IPS-18a (cell line): ENCODE measurements around the gene PDCD1.

Experiments
- H3K27ac ChIP-seq: one replicate; pipeline ENCODE4 v1.5.1; 2013; ENCODE audit warnings: low read length
- H3K27me3 ChIP-seq: one replicate; pipeline ENCODE4 v1.6.1; 2013; ENCODE audit warnings: mild to moderate bottlenecking, low read length; ENCODE audit not compliant: control insufficient read depth, insufficient read depth
- H3K36me3 ChIP-seq: one replicate; pipeline ENCODE4 v1.6.1; 2013; ENCODE audit warnings: low read depth, low read length; ENCODE audit not compliant: control insufficient read depth
- H3K4me1 ChIP-seq: one replicate; pipeline ENCODE4 v1.6.1; 2013; ENCODE audit warnings: low read depth, low read length; ENCODE audit not compliant: control insufficient read depth
- H3K4me3 ChIP-seq: one replicate; pipeline ENCODE4 v1.5.1; 2013; ENCODE audit warnings: low read length
- H3K9ac ChIP-seq: one replicate; pipeline ENCODE4 v1.6.1; 2013; ENCODE audit warnings: mild to moderate bottlenecking, low read length, moderate library complexity
- H3K9me3 ChIP-seq: one replicate; pipeline ENCODE4 v1.6.1; 2013; ENCODE audit warnings: low read depth, low read length; ENCODE audit not compliant: control insufficient read depth

Gene PDCD1

DNA sequence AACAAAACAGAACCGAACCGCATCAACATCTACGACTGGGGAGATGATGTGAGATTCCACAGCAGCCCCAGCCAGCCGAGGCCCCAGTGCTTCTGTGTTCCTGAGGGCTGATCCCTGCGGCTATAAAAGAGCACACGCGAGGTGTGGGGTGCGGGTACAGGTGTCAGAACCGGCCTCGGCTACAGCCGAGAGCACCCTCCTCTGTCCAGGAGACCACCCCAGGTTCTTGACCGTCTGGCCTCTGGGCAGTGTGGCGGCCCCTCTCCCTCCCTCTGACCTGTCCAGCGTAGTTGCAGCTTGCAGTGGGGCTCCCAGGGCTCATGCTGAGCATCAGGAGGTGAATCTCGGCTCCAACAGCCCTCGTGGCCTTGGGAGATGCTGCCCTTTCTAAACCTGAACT is 34.6 kb upstream of the PDCD1 start:
- Histone ChIP-seq H3K27ac (no peak overlapping the region), H3K9me3 (no peaks in the 10 kb centered on the region), H3K9ac (no peak overlapping the region), H3K27me3 (no peaks in the 10 kb centered on the region), H3K36me3 (no peaks in the 10 kb centered on the region), H3K4me1 (peaks cover 8% of the 10 kb centered on the region), H3K4me3 (no peak overlapping the region)

DNA sequence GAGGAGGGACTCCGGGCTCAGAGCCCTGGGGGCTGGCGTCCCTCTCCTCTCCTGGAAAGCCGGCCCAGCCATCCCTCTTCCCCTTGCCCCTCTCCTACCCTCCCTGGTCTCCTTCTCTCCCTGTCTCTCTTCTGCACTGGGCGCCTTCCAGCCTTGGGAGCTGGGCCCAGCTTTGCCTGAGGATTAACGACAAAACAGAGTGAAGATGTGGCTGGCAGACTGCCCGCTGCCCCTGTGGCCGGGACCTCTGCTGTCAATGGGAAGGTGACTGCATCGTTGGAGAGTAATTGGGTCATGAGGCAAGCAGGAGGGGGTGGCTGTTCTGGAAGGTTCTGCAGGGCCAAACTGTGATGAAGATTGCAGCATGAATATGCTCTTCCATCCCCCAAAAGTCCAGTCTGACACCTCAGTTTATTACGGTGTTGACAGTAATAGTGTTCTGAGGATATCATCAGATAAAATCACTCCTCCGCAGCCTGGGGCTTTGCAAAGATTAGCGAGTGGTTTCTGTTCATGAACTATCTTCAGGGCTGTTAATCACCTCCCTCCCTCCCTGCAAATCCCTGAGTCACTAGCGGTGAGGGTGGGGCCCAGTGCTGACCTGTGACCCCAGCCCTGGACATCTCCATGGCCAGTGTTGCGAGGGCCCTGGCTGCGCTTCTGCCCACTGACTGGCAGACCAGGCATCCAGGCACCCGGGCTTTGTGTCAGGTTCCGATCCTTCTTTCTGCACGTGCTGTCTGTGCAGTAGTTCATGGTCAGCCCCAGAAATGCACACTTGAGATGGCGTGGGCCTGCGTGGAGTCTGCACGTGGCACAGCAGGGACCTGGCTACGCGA is 33.8 kb upstream of the PDCD1 start:
- no peak overlapping the region for H3K27ac ChIP-seq
- H3K4me3 ChIP-seq, result no peak overlapping the region

DNA sequence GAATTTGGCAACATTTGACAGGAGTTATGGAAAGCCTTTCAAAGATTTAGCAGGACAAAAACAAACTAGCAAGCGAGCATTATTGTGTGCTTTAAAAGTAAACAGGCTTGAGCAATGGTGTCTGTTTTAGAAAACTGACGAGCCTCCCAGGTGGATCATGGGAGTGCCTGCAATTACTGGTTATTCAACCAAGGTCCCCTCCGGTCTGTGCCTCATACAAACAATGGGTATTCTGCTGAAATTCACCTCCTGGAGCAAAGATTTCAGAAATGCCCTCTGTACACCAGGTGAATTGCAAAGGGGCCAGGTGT is 33.2 kb upstream of the PDCD1 start:
- Histone ChIP-seq H3K4me1 (peaks cover 11% of the 10 kb centered on the region), H3K4me3 (no peak overlapping the region), H3K9ac (no peak overlapping the region), H3K27ac (no peak overlapping the region), H3K9me3 (no peaks in the 10 kb centered on the region), H3K36me3 (no peaks in the 10 kb centered on the region), H3K27me3 (no peaks in the 10 kb centered on the region)

More for the DNA sequence above, 33.8 kb upstream of the PDCD1 start:
- peaks cover 8% of the 10 kb centered on the region for H3K4me1 ChIP-seq
- H3K9me3 ChIP-seq, result no peaks in the 10 kb centered on the region
- no peaks in the 10 kb centered on the region for H3K27me3 ChIP-seq
- no peak overlapping the region for H3K9ac ChIP-seq
- no peaks in the 10 kb centered on the region for H3K36me3 ChIP-seq

DNA sequence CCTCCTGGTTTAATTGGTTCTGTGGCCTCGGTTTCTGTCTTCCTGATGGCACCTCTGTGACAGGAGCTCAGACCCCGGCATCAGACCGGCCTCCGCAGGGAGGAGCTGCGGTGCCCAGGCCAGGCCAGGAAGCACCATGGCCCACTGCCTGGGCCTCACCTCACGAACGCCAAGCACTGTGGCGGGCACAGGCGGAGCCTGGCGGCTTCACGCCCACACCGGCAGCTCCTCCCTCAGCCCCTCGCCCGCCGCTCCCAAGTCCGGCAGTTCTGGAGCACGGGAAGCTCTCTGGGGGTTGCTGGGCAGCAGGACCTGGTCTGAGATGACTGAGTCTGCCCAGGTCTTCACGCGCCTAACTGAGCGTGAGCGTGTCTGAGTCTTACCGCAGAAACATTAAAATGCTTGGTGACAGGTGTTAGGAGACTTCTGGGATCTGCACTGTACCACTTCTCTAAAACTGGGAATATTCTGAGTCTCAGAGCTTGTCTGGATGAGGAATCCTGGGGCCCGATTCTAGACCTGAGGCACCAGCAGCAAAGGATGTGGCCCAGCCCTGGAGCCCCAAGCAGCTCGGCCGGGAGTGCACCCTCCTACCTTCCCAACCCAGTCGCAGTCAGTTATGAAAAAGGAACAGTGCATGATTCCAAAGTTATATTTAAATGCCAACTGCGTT is 32.8 kb upstream of the PDCD1 start:
- Histone ChIP-seq H3K36me3 (no peaks in the 10 kb centered on the region), H3K9me3 (no peaks in the 10 kb centered on the region), H3K27ac (no peak overlapping the region), H3K4me3 (no peak overlapping the region), H3K9ac (no peak overlapping the region), H3K27me3 (no peaks in the 10 kb centered on the region), H3K4me1 (peaks cover 11% of the 10 kb centered on the region)

DNA sequence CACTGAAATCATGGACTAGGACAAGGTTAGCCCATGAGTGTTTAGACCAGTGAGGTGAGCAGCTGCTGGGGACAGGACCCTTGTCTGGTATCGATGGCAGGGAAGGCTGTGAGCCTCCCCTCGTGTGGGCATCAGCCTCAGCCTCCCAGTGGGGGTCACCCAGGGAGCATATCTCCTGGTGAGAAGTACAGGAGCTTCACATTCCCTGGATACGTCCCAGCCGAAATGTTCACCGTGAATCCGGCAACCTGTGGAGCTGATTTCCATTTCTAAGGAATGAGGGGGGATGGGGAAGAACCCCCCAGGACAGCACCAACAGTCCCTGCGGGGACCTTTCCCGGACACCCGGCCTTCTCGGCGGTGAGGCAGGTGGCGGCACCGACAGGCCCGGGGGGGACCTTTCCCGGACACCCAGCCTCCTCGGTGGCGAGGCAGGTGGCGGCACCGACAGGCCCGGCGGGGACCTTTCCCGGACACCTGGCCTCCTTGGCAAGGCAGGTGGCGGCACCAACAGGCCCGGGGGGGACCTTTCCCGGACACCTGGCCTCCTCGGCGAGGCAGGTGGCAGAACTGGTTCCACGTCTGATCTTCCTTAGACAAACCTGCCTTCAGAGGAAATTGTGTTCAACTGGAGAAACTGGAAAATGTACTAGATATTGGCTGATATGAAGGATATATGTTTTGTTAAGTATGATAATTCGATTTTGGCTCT is 32.0 kb upstream of the PDCD1 start:
- peak overlapping the region; percentile 13 for H3K4me3 ChIP-seq
- peaks cover 11% of the 10 kb centered on the region for H3K4me1 ChIP-seq
- no peaks in the 10 kb centered on the region for H3K27me3 ChIP-seq
- no peak overlapping the region for H3K9ac ChIP-seq
- H3K27ac ChIP-seq, result no peak overlapping the region
- no peaks in the 10 kb centered on the region for H3K36me3 ChIP-seq
- no peaks in the 10 kb centered on the region for H3K9me3 ChIP-seq

DNA sequence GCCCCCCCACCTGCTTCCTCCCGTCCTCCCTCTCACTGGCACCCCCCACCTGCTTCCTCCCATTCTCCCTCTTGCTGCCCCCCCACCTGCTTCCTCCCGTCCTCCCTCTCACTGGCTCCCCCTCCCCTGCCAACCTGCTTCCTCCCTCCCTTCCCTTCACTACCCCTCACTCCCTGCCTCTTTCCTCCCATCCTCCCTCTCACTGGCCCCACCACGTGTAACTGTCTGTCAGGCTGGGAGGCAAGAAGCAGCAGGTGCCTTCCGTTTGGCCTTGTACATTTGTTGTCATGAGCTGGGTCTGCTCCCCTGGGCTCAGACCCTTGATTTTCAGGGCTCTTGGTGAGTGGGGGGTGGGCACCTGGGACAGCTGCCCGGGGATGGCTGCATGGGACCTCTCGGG is 29.9 kb upstream of the PDCD1 start:
- Histone ChIP-seq H3K9me3 (no peaks in the 10 kb centered on the region), H3K4me1 (peaks cover 11% of the 10 kb centered on the region), H3K27me3 (no peaks in the 10 kb centered on the region), H3K4me3 (no peak overlapping the region), H3K9ac (no peak overlapping the region), H3K36me3 (no peaks in the 10 kb centered on the region), H3K27ac (no peak overlapping the region)

DNA sequence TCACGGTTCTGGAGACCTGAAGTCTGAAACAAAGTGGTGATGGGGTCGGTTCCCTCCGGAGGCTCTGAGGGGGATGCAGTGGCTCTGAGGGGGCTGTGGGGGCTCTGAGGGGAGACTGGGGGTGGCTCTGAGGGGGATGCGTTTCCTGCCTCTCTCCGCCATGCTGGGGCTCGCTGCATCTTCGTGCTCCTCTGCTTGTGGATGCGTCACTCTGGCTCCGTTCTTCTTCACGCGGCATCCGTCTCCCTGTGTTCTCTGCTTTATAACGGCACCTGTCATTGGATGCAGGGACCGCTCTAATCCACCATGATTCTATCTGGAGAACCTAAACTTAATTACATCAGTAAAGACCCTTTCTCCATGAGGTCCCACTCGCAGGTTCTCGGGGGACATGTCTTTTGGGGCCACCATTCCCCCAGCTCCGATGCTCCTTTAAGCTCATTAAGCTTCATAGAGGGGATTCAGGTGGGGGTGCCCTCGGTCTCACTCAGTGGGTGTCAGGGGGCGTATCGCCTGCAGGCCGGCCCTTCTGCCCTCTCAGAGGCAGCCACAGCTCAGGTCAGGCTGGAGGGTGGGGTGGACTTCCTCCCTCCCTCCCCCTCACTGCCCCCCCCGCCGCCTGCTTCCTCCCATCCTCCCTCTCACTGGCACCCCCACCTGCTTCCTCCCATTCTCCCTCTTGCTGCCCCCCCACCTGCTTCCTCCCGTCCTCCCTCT is 29.3 kb upstream of the PDCD1 start:
- Histone ChIP-seq H3K27me3 (no peaks in the 10 kb centered on the region), H3K4me1 (peaks cover 15% of the 10 kb centered on the region), H3K9me3 (no peaks in the 10 kb centered on the region), H3K36me3 (no peaks in the 10 kb centered on the region), H3K4me3 (no peak overlapping the region), H3K9ac (no peak overlapping the region), H3K27ac (no peak overlapping the region)

DNA sequence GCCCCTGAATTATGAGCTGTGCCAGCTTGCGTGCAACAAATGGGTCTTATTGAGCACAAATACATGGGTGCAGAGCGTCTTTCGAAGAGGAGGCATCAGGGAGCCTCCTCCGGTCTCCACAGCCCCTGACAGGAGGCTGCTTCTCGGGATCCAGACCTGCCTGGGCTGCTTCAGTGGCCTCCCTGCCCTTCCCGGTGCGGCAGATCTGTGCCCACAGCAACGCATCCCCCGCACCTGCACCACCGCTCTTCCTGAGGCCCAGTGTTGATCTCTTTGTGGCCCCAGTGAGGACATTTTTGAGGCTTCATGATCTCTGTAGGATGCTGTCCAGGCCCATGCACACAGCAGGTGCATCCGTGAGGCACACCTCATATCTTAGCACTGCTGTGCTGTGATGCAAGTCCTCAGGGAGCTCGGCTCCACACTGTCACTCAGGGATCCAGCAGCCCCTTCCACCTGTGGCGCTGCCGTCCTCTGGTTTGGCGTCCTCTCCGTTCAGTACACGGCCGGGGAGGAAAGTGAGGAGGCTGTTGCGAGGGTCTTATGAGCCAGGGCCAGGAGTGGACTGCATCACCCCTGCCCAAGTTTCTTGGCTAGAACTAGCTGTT is 28.2 kb upstream of the PDCD1 start:
- Histone ChIP-seq H3K27me3 (no peaks in the 10 kb centered on the region), H3K4me3 (no peak overlapping the region), H3K36me3 (no peaks in the 10 kb centered on the region), H3K4me1 (peaks cover 25% of the 10 kb centered on the region), H3K9me3 (no peaks in the 10 kb centered on the region), H3K9ac (no peak overlapping the region), H3K27ac (no peak overlapping the region)

DNA sequence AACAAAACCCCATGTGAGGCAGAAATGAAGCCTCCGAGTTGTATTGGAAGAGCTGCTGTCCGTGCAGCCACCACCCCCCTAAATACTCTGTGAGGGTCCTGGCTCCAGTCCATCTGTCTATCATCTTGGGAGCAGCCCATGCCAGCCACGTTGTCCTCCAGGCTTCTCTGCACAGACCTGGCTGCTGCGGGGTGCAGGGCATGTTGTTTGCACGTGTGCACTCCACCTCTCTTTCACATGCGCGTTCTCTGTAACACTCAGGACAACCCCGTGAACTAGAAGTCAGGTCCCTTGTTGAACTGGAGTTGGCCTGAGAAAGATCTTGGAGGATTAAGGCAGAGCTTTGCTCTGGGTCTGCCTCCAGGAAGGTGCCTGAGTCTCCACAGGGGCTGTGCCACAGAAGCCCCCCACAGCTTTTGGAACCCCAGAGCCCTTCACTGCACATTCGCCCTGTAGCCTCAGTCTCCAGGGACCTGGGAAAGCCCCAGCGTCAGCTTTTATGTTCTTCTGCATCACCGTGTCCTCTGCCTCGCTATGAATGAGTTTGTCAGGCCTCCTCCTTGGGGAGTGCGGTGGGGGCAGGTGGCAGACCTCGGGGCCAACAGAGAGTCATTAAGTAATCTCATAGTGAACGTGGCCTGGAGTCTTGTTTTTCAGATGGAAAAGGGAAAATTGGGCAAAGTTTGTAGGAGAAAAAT is 27.4 kb upstream of the PDCD1 start:
- no peaks in the 10 kb centered on the region for H3K9me3 ChIP-seq
- H3K4me3 ChIP-seq, result no peak overlapping the region
- H3K4me1 ChIP-seq, result peaks cover 26% of the 10 kb centered on the region
- H3K27ac ChIP-seq, result no peak overlapping the region
- no peak overlapping the region for H3K9ac ChIP-seq
- H3K27me3 ChIP-seq, result no peaks in the 10 kb centered on the region
- no peaks in the 10 kb centered on the region for H3K36me3 ChIP-seq

DNA sequence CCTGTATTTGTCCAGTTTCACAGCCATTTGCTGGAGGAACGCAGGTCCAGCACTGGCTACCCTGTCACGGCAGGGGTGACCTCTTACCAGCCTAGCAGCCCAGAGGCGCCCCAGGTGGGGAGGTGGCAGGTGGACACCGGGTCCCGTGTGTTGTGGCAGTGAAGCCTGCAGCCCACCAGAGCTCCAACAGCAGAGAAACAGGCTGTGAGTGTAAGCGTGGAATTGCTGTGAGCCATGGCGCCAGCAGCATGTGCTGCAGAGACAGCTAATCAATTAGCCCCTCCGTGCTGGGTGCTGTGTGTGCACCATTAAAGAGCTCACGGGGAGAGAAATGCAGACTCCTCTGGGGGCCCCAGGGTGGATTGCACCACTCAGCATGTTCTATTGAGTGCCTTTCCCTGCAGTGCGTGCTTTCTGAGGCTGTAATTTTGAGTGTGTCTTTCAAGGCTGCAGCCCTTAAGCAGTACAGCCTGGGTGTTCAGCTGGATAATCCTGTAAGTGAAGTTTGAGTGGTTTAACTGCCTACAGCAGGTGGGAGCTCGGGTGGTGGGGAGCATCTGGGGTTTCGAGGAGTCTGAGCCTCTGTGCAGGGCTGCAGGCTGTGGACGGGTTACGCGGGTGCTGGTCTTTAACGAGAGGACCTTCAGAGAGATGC is 26.7 kb upstream of the PDCD1 start:
- Histone ChIP-seq H3K4me3 (no peak overlapping the region), H3K27ac (no peak overlapping the region), H3K4me1 (peaks cover 21% of the 10 kb centered on the region), H3K9me3 (no peaks in the 10 kb centered on the region), H3K9ac (no peak overlapping the region), H3K27me3 (no peaks in the 10 kb centered on the region), H3K36me3 (no peaks in the 10 kb centered on the region)
